SK-N-SH treated with all-trans-retinoic acid at 6 μM for 48 hours (cell line): ENCODE measurements around the gene ADAM23.
"Not testable (repeated sequence)": the region's sequence is repeated elsewhere in the genome, so short reads cannot be mapped to it uniquely, and the experiment has no call there.

Source experiments
- ATAC-seq: fragments of 200-7000 bp; cut with Tn5 transposase; 3 replicates; pipeline ENCODE4 v1.9.1; 2020; ENCODE audit warnings: mild to moderate bottlenecking, moderate library complexity
- ARNTL ChIP-seq: fragments of 450-650 bp; formaldehyde crosslinking; IDR thresholded peaks from 2 replicates; pipeline ENCODE4 v1.5.0; 2020; ENCODE audit warnings: low read depth, mild to moderate bottlenecking, moderate library complexity, borderline replicate concordance
- BACH2 ChIP-seq: fragments of 250-450 bp; sonication (Bioruptor Pico); IDR thresholded peaks from 2 replicates; pipeline ENCODE4 v1.9.0; 2021; ENCODE audit warnings: mild to moderate bottlenecking, borderline replicate concordance
- CREB5 ChIP-seq: fragments of 250-450 bp; sonication (Bioruptor Pico); IDR thresholded peaks from 2 replicates; pipeline ENCODE4 v1.5.1; 2020; ENCODE audit warnings: low read depth, mild to moderate bottlenecking, moderate library complexity
- CSDC2 ChIP-seq: fragments of 250-450 bp; sonication (Bioruptor Pico); IDR thresholded peaks from 2 replicates; pipeline ENCODE4 v1.5.0; 2020; ENCODE audit warnings: mild to moderate bottlenecking, moderate library complexity
- CSRNP3 ChIP-seq: fragments of 250-450 bp; sonication (Bioruptor Pico); IDR thresholded peaks from 2 replicates; pipeline ENCODE4 v1.5.1; 2021; ENCODE audit warnings: mild to moderate bottlenecking, moderate library complexity
- ESRRG ChIP-seq: fragments of 250-450 bp; sonication (Bioruptor Pico); IDR thresholded peaks from 2 replicates; pipeline ENCODE4 v1.6.1; 2021; ENCODE audit warnings: mild to moderate bottlenecking
- GLIS3 ChIP-seq: fragments of 250-450 bp; sonication (Bioruptor Pico); IDR thresholded peaks from 2 replicates; pipeline ENCODE4 v1.5.0; 2020; ENCODE audit warnings: mild to moderate bottlenecking, moderate library complexity
- OSR1 ChIP-seq: fragments of 250-450 bp; sonication (Bioruptor Pico); IDR thresholded peaks from 2 replicates; pipeline ENCODE4 v1.8.0; 2022; ENCODE audit warnings: moderate library complexity, mild to moderate bottlenecking, inconsistent platforms
- PATZ1 ChIP-seq: fragments of 250-450 bp; sonication (Bioruptor Pico); IDR thresholded peaks from 2 replicates; pipeline ENCODE4 v1.8.0; 2020; ENCODE audit warnings: mild to moderate bottlenecking, moderate library complexity, borderline replicate concordance
- PPARA ChIP-seq: fragments of 250-450 bp; sonication (Bioruptor Pico); IDR thresholded peaks from 2 replicates; pipeline ENCODE4 v1.5.0; 2020; ENCODE audit warnings: mild to moderate bottlenecking, borderline replicate concordance
- RARB ChIP-seq: fragments of 250-450 bp; sonication (Bioruptor Pico); IDR thresholded peaks from 2 replicates; pipeline ENCODE4 v1.8.0; 2021; ENCODE audit warnings: mild to moderate bottlenecking, moderate library complexity
- SNAI2 ChIP-seq: fragments of 250-450 bp; sonication (Bioruptor Pico); IDR thresholded peaks from 2 replicates; pipeline ENCODE4 v1.5.0; 2020; ENCODE audit warnings: mild to moderate bottlenecking, moderate library complexity
- TCF4 ChIP-seq: fragments of 250-450 bp; sonication (Bioruptor Pico); IDR thresholded peaks from 2 replicates; pipeline ENCODE4 v1.8.0; 2021; ENCODE audit warnings: mild to moderate bottlenecking, moderate library complexity, borderline replicate concordance
- TOX ChIP-seq: fragments of 250-450 bp; sonication (Bioruptor Pico); IDR thresholded peaks from 2 replicates; pipeline ENCODE4 v1.8.0; 2021; ENCODE audit warnings: mild to moderate bottlenecking, moderate library complexity, borderline replicate concordance
- TSHZ2 ChIP-seq: fragments of 250-450 bp; sonication (Bioruptor Pico); IDR thresholded peaks from 2 replicates; pipeline ENCODE4 v1.5.0; 2020; ENCODE audit warnings: mild to moderate bottlenecking, moderate library complexity
- ZC3H10 ChIP-seq: fragments of 250-450 bp; sonication (Bioruptor Pico); IDR thresholded peaks from 2 replicates; pipeline ENCODE4 v1.5.1; 2021; ENCODE audit warnings: mild to moderate bottlenecking, moderate library complexity
- ZFP3 ChIP-seq: fragments of 250-450 bp; sonication (Bioruptor Pico); IDR thresholded peaks from 2 replicates; pipeline ENCODE4 v1.5.0; 2020; ENCODE audit warnings: mild to moderate bottlenecking, moderate library complexity
- ZFP30 ChIP-seq: fragments of 450-650 bp; formaldehyde crosslinking; IDR thresholded peaks from 2 replicates; pipeline ENCODE4 v1.5.0; 2022; ENCODE audit warnings: mild to moderate bottlenecking, moderate library complexity
- ZNF565 ChIP-seq: fragments of 450-650 bp; formaldehyde crosslinking; conservative IDR thresholded peaks from 2 replicates; pipeline ENCODE4 v1.5.0; 2020; ENCODE audit warnings: low read depth, mild to moderate bottlenecking, moderate library complexity
- ZNF70 ChIP-seq: fragments of 450-650 bp; formaldehyde crosslinking; IDR thresholded peaks from 2 replicates; pipeline ENCODE4 v1.5.0; 2020; ENCODE audit warnings: mild to moderate bottlenecking, moderate library complexity

ADAM23 gene

GRCh38 chr2:206442833-206443734 lies at the start of gene ADAM23:
ADAM23 (plus strand) TSS chr2:206443532; CDS start chr2:206443867, 335 bp downstream.
- peak; percentile 85 for TF ChIP-seq TSHZ2
- no peak for TF ChIP-seq ZNF565 (CRISPR knock-in tag)
- TF ChIP-seq CSDC2 (CRISPR knock-in tag): peak; percentile 92; the same call in 1 of the 2 replicates
- TF ChIP-seq ZC3H10: no peak
- peak; percentile 98 for TF ChIP-seq SNAI2 (CRISPR knock-in tag)
- no peak for TF ChIP-seq TCF4 (CRISPR knock-in tag)
- no peak for TF ChIP-seq ZFP3 (CRISPR knock-in tag)
- TF ChIP-seq BACH2 (CRISPR knock-in tag): peak; percentile 95
- TF ChIP-seq PPARA: peak; percentile 95
- peak; percentile 71 for ATAC-seq

- TF ChIP-seq CREB5 (CRISPR knock-in tag) (no peak), TSHZ2 (no peak), TOX (CRISPR knock-in tag) (no peak), PPARA (no peak), OSR1 (CRISPR knock-in tag) (no peak), TCF4 (CRISPR knock-in tag) (no peak), ZNF70 (CRISPR knock-in tag) (no peak), ARNTL (CRISPR knock-in tag) (no peak), CSDC2 (CRISPR knock-in tag) (no peak), GLIS3 (CRISPR knock-in tag) (no peak)
- ATAC-seq: no peak
Measured at GRCh38 chr2:206396211-206396610, 47.1 kb upstream of the ADAM23 start.

- not testable (repeated sequence) for ATAC-seq
Measured at GRCh38 chr2:206402956-206403569, 40.3 kb upstream of the ADAM23 start.

- ATAC-seq: no peak
- TF ChIP-seq ARNTL (CRISPR knock-in tag) (no peak), TCF4 (CRISPR knock-in tag) (no peak), TOX (CRISPR knock-in tag) (no peak), PPARA (no peak), RARB (CRISPR knock-in tag) (no peak), PATZ1 (CRISPR knock-in tag) (no peak), BACH2 (CRISPR knock-in tag) (no peak), ESRRG (no peak), ZC3H10 (no peak), CSRNP3 (CRISPR knock-in tag) (no peak), ZFP30 (CRISPR knock-in tag) (no peak)
Measured at GRCh38 chr2:206408323-206409320, 34.7 kb upstream of the ADAM23 start.
